GM12878 (cell line): ENCODE data around the gene ZNF486. TPM values are rescaled to one million over a fixed set of nuclear protein-coding genes. Genes with fewer than 3 reads are reported as not detected.

Experiments used
- ATAC-seq: fragments of 200-7000 bp; cut with Tn5 transposase; 3 replicates; pipeline ENCODE4 v1.9.1; 2020; ENCODE audit warnings: mild to moderate bottlenecking, moderate library complexity
- BruUV-seq: library from RNA; stranded (reverse); fragments of 400-500 nt; replicated peaks from 2 replicates; lab custom pipeline; 2021; lab: Mats Ljungman, UMichigan
- CTCF ChIA-PET: fragments of 300-600 bp; sonication (Branson Sonifier 250); formaldehyde crosslinking; extraction: SDS; loops from one replicate; lab custom pipeline; 2021; ENCODE audit warnings: inconsistent platforms; lab: Yijun Ruan, JAX
- POLR2A ChIA-PET: fragments of 350-600 bp; formaldehyde crosslinking; extraction: SDS; loops from one replicate; lab custom pipeline; 2021; ENCODE audit warnings: inconsistent platforms; lab: Charles Lee
- RAD21 ChIA-PET: fragments of 300-600 bp; sonication (Branson Sonifier 250); formaldehyde crosslinking; loops from one replicate; lab custom pipeline; 2023; ENCODE audit warnings: antibody characterized with exemption; ENCODE audit not compliant: unreplicated experiment; lab: Charles Lee
- SMC1A ChIA-PET: fragments of 300-600 bp; sonication (Branson Sonifier 250); formaldehyde crosslinking; loops from one replicate; lab custom pipeline; 2023; ENCODE audit not compliant: unreplicated experiment, uncharacterized antibody; lab: Charles Lee
- DNase-seq: peaks from one replicate; pipeline ENCODE4 v3.0.0-alpha.2; 2011; ENCODE audit warnings: low read depth, low spot score
- FAIRE-seq: peaks from 3 replicates; lab custom pipeline; 2011; peaks lifted over from hg19 to GRCh38; lab: Jason Lieb, UNC
- H2AFZ ChIP-seq: 2 replicates; pipeline ENCODE4 v1.6.0; 2011; ENCODE audit warnings: low read depth, low read length, control low read depth; ENCODE audit not compliant: control insufficient read depth
- H3K27ac ChIP-seq: 2 replicates; pipeline ENCODE4 v1.5.1; 2011; ENCODE audit warnings: control low read depth; ENCODE audit not compliant: control insufficient read depth, insufficient read depth
- H3K27me3 ChIP-seq, 2 experiments: replicated peaks in 1 of 2; 2 replicates each; pipeline versions ENCODE4 v1.6.0 to v1.6.1; 2011; ENCODE audit warnings: low read length in 1 of 2; ENCODE audit not compliant: control insufficient read depth in 2 of 2, insufficient read depth in 2 of 2
- H3K36me3 ChIP-seq, 2 experiments: 2 replicates each; pipeline ENCODE4 v1.5.1; 2011; ENCODE audit warnings: low read length in 1 of 2; ENCODE audit not compliant: control insufficient read depth in 2 of 2, insufficient read depth in 2 of 2
- H3K4me1 ChIP-seq: 2 replicates; pipeline ENCODE4 v1.6.1; 2011; ENCODE audit warnings: mild to moderate bottlenecking, low read length, moderate library complexity, mixed read lengths; ENCODE audit not compliant: control insufficient read depth, insufficient read depth
- H3K4me2 ChIP-seq: 2 replicates; pipeline ENCODE4 v1.6.0; 2011; ENCODE audit warnings: control low read depth; ENCODE audit not compliant: control insufficient read depth, insufficient read depth
- H3K4me3 ChIP-seq: fragments of 200-600 bp; sonication (generic); 2 replicates; pipeline ENCODE4 v1.5.1; 2016
- H3K79me2 ChIP-seq: 2 replicates; pipeline ENCODE4 v1.6.0; 2011; ENCODE audit warnings: low read length; ENCODE audit not compliant: control insufficient read depth, insufficient read depth
- H3K9ac ChIP-seq: 2 replicates; pipeline ENCODE4 v1.8.0; 2011; ENCODE audit warnings: low read length, control low read depth, mixed read lengths; ENCODE audit not compliant: control insufficient read depth, insufficient read depth
- H3K9me3 ChIP-seq: replicated peaks from 3 replicates; pipeline ENCODE4 v1.5.1; 2011; ENCODE audit warnings: mild to moderate bottlenecking, low read length; ENCODE audit not compliant: control insufficient read depth, insufficient read depth
- H4K20me1 ChIP-seq: 2 replicates; pipeline ENCODE4 v1.6.0; 2011; ENCODE audit not compliant: control insufficient read depth, insufficient read depth
- E2F4 ChIP-seq: IDR thresholded peaks from 2 replicates; pipeline ENCODE4 v1.6.1; 2012; ENCODE audit warnings: low read depth, low read length, improper control_type of control experiment
- E4F1 ChIP-seq: fragments of 450-650 bp; IDR thresholded peaks from 2 replicates; pipeline ENCODE4 v1.6.1; 2018; ENCODE audit warnings: borderline replicate concordance, mild to moderate bottlenecking; ENCODE audit not compliant: partially characterized antibody
- IKZF1 ChIP-seq: fragments of 450-650 bp; conservative IDR thresholded peaks from 2 replicates; pipeline ENCODE4 v1.6.1; 2017; ENCODE audit warnings: antibody characterized with exemption, mild to moderate bottlenecking
- MXI1 ChIP-seq: fragments of 150-350 bp; IDR thresholded peaks from 2 replicates; pipeline ENCODE4 v1.6.1; 2011; ENCODE audit warnings: low read depth, mild to moderate bottlenecking, inconsistent platforms, low read length, improper control_type of control experiment
- RELA ChIP-seq: fragments of 450-650 bp; IDR thresholded peaks from 2 replicates; pipeline ENCODE4 v1.8.0; 2014; ENCODE audit warnings: borderline replicate concordance; ENCODE audit not compliant: partially characterized antibody
- STAT3 ChIP-seq: IDR thresholded peaks from 2 replicates; pipeline ENCODE4 v1.6.1; 2011; ENCODE audit warnings: low read depth, low read length, improper control_type of control experiment
- WGBS: methylation state at CpG from one replicate; pipeline ENCODE4 v1.1.6; 2016; ENCODE audit warnings: low lambda C conversion rate; ENCODE audit not compliant: insufficient replicate concordance, insufficient coverage; ENCODE audit errors: missing lambda C conversion rate; 5-methylcytosine and 5-hydroxymethylcytosine counted together
- in situ Hi-C: fragments of 300-500 bp; cut with MboI; formaldehyde crosslinking; loops from 9 replicates; pipeline ENCODE4 v1.14.3; 2018; ENCODE audit warnings: mixed read lengths
- intact Hi-C: fragments of 100-400 bp; cut with micrococcal nuclease; formaldehyde crosslinking; loops from one replicate; pipeline ENCODE4 v1.14.2; 2022; ENCODE audit not compliant: unreplicated experiment
- polyA plus RNA-seq, 11 experiments: library from polyadenylated mRNA; depleted of rRNA in 4 of 11; unstranded in 6 of 11; stranded (reverse) in 5 of 11; fragments of >200 nt; fragmentation: Nextera tagmentation in 4 of 11; fragmentation: Illumina TruSeq in 1 of 11; extraction: Ambion mirVana in 4 of 11; extraction: Trizol in 1 of 11; gene quantifications; 1 replicate in 1 of 11; 2 replicates in 10 of 11; pipeline versions ENCODE4 v1.2.1 to v1.2.3, GENCODE V29; 2011 to 2016; ENCODE audit warnings: inconsistent platforms in 2 of 11, missing spikeins in 2 of 11, low read depth in 1 of 11
- total RNA-seq, 4 experiments: library from RNA; depleted of rRNA in 3 of 4; stranded (reverse); fragments of >200 nt in 3 of 4; fragmentation: Illumina TruSeq in 1 of 4; extraction: Trizol in 1 of 4; gene quantifications; 2 replicates each; pipeline versions ENCODE4 v1.2.1 to v1.2.3, GENCODE V29; 2013 to 2021

Gene ZNF486
- total and polyA plus RNA-seq, 10 of the 15 experiments (the other 5 are each of a cell fraction or from before 2014, with no cell fraction given): 0.02 to 1.0 (median 0.09) TPM; not detected in 1

- Histone ChIP-seq H3K36me3 (no peaks in the 10 kb centered on the region), H3K4me2 (no peak overlapping the region), H3K9ac (no peak overlapping the region), H2AFZ (no peak overlapping the region), H4K20me1 (no peaks in the 10 kb centered on the region), H3K9me3 (no peaks in the 10 kb centered on the region; the same call in 2 of the 3 replicates), H3K4me1 (no peaks in the 10 kb centered on the region), H3K4me3 (no peak overlapping the region), H3K27me3 (no peaks in the 10 kb centered on the region), H3K27ac (no peak overlapping the region), H3K79me2 (no peaks in the 10 kb centered on the region)
- FAIRE-seq: no peak
- no TSS peak for BruUV-seq
- no peak for ATAC-seq
- POLR2A ChIA-PET: no interaction called here
- RAD21 ChIA-PET: no interaction called here
- SMC1A ChIA-PET: no interaction called here
- intact Hi-C loops: no loop called here
- no peak for TF ChIP-seq MXI1
- TF ChIP-seq STAT3: no peak
- no peak for TF ChIP-seq RELA
- no peak for TF ChIP-seq IKZF1
- no peak for TF ChIP-seq E4F1
- TF ChIP-seq E2F4: no peak
- DNase-seq: no peak
- CTCF ChIA-PET: no interaction called here
- 36% methylated on average over 4 of the region's 4 CpGs for WGBS
- in situ Hi-C loops: no loop called here
Measured at GRCh38 chr19:20154636-20155035, 12.4 kb upstream of the ZNF486 start.
